T-helper 2 cell treated with Interferon-gamma antibody and Interleukin-4, amounts not matched to agents 100 ng/mL and 5 ng/mL, for 36 hours (primary cell): ENCODE data around the gene ABI3. TPM values are rescaled to one million over a fixed set of nuclear protein-coding genes. Genes with fewer than 3 reads are reported as not detected.

ENCODE experiments used
- intact Hi-C: fragments of 100-400 bp; cut with micrococcal nuclease; formaldehyde crosslinking; loops from one replicate; pipeline ENCODE4 v1.15.1; 2023
- total RNA-seq: library from RNA; stranded (reverse); gene quantifications from 2 replicates; pipeline ENCODE4 v1.2.3, GENCODE V29; 2022

The ABI3 gene
- total RNA-seq, 1 donor from 2014 or later: 44.0 TPM

DNA sequence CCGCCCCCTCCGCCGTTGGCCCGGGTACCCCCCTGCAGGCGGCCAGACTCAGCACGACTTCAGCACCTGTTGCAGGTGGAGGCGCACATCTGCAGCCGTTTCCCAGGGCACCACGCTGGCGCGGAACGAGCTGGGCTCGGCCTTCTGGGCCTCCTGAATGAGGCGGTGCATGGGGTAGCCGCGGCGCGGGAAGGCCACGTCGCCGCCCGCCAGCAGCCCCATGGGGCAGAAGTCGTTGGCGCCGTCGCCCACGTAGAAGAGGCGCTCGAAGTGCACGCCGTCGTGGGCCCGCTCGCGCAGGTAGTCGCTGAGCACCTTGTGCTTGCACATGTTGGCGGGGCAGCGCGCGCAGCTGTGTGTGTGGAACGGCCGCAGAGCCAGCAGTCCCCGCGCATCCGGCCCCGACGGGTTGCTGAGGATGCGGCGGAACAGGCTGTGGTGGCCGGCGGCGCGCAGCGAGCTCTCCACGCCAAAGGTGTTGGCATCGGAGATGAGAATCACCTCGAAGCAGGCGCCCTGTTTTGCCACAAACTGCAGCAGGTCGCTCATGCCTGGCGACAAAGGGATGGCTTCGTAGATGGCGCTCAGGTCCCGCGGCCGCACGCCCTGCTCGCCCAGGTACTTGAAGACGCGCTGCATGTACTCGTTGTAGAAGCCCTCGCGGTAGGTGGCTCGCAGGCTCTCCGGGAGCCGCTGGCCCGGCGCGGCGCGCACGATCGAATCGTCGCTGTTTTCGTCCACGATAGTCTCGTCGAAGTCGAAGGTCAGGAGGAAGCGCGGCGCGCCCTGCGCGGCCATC lies 13.9 kb downstream of the ABI3 start:
- intact Hi-C loops: no loop called here

DNA sequence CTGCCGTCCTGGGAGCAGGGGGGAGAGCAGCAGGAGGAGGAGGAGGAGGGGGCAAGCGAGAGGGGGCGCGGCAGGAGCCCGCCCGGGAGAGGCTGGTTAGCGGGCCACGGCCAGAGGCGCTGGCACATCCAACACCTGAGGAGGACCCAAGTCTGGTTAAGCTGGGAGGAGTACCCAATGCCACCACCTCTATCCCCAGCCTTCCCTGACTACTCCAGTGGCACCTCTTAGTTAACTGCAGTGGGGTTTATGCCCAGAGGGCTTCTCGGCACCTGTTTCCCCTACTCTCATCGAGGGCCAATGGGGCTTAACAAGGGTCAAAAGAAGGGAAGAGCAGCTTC lies 14.5 kb downstream of the ABI3 start:
- intact Hi-C loops: no loop called here

DNA sequence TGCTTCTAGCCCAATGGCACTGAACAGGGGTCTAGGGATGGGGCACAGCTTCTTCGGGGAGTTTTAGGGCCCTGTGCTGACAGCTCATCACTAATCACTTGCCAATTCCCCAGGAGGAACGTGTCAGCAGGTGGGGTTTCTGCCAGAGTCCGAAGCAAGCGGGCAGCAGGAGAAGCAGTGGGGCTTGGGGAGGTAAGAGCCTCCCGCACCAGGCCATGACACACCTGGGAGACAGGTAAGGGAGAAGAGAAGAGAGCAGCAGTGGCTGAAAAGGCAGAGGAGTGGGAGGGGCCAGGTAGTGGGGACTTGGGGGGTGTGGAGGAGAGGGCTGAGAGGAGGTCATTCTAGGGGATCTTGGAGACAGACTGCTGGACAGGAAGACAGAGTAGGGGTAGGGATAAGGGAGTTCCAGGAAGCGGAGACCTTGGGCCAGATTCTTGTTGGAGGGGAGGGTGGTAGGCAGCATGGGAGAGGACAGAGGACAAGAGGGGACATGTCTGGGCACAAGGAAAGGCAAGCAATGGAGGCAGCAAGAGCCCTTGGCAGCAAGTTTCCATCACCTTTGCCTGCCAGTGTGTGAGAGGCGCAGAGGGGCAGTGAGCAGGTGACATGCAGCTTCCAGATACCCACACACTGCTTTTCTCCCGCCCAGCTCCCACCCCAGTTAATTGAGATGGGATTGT lies 15.2 kb downstream of the ABI3 start:
- intact Hi-C loops: no loop called here

DNA sequence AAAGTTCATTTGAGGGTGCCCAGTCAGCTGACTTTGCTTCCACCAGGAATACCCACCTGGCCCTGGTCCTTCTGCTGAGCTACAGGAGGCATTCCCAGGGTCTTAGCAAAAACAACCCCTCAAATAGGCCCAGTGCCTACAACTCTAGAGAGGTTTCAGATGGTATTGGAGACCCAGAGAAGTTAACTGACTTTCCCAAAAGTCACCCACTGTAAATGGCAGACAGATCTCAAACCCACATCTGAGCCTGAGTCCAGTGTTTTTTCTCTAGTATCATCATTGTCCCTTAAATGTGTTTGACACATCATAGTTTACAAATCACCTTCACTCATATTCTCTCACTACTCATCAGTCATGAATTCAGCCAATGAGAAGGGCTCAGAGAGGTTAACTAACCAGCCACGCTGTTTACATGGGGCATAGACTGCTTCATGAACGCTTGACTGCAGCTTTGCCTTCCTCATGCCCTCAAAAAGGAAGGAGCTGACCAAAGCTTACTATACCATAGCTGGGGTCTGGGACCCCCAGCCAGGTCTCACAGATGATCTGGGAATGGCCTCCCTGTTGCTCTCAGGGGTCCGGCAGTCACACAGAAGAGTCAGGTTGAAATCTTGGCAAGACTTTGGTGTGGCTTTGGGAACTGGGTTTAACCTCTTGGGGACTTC lies 16.4 kb downstream of the ABI3 start:
- intact Hi-C loops: loop anchor here (1.0 kb wide), 1 partner anchor 47 kb away; no protein-coding TSS in a partner anchor

DNA sequence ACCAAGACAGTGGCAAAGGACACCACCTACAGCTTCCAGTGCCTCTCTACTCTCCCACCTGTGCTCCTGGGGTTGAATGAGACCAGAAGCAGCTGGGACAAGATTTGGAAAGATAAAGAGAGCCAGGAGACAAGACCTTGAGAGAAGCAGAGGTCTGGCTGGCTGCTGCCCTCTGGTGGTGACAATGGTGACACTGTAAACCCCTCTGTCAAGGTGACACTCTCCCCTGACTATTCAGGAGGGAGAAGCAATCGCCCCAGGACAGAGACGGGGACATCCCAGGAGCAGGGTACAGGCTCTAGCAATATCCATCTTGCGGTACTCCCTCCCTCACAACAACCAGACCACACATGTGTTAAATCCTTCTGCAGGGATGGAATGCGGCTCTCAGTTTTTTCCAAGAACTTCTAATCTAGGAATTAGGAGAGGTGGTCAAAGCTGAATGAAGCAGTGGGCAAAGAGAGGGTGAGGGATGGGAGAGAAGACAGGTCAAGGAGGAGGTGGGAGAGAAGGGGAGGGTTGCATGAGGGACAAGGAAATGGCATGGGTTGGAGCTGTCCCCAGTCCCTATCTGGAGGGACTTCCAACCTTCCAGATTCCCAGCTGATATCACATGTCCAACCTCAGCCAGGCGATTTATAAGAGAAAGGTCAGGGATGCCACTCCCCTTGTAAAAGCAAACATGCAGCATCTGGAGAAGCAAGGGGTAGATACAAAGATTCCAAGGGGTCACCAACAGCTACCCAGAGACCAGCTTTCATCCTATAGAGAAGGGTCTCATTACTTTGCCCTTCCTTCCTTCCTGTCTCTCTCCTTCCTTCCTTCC lies 17.1 kb downstream of the ABI3 start:
- intact Hi-C loops: loop anchor here (1.0 kb wide), 1 partner anchor 47 kb away; no protein-coding TSS in a partner anchor

DNA sequence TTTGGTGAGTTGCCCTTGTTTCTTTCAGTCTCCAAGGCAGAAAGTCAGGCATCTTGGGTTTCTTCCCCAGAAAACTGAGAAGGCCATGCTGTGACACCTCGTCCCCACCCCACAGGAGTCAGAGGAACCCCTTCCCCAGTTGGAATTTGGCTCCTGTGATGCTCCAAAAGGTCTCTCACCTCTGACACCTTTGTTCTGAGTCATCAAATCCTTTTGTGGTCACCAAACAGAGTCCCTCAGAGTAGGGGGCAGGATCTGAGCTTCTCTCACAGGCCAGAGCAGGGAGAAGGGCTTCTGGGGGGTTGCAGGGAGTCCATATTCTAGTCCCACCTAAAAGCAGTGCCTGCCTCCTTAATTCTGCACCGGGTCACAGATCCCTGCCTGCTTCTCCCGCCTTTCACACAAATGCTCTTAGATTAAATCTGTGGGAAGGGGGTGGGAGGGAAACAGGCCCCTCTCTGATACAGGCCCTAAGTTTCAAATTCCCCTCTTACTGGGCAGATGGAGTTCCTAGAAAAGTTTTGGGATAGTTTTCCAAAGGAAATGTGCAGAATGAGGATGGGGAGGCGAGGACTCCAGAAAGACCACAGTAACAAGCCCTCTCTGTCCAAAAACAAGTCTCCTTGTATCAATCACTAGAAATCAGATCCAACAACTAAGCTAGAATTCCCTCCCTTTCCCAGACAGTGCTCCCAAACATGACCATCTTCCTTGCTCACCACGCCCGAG lies 18.7 kb downstream of the ABI3 start:
- intact Hi-C loops: no loop called here

DNA sequence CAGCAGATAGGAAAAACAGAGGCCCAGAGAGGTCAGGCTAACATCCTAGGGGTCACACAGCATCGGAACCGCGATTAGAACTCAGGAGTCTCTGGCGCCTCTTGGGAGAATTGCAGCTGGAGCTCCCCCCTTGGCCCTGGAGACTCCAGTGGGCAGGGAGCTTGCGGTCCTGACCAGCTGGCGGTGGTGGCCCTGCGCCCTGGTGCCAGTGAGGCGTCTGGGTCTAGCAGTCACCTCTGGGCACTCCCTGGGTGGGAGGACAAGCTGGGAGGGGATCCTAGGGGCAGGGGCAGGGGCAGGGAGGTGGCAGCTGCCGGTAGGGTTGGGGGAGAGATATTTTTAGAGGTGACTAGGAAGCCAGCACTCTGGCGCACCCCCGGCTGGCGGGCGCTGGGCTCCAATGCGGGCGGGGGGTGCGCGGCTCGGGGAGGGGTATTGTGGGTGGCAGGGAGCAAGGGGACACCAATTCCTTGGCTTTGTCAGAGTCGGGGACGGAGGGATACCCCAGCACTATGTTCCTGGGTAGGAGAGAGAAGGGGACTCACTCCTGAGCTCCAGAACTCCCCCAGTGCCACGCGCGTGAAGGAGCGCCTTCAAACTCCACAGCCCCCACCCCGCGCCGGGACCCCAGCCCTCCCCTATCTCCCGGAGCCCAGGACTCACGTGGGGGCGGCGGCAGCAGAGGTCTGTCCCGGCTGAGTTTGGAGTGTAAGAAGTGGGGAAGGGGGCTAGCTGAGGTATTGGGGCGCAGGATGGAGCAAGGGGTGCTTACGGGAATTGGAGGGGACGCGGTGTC lies 19.5 kb downstream of the ABI3 start:
- intact Hi-C loops: loop anchor here (2.0 kb wide), 1 partner anchor 37 kb away; no protein-coding TSS in a partner anchor

DNA sequence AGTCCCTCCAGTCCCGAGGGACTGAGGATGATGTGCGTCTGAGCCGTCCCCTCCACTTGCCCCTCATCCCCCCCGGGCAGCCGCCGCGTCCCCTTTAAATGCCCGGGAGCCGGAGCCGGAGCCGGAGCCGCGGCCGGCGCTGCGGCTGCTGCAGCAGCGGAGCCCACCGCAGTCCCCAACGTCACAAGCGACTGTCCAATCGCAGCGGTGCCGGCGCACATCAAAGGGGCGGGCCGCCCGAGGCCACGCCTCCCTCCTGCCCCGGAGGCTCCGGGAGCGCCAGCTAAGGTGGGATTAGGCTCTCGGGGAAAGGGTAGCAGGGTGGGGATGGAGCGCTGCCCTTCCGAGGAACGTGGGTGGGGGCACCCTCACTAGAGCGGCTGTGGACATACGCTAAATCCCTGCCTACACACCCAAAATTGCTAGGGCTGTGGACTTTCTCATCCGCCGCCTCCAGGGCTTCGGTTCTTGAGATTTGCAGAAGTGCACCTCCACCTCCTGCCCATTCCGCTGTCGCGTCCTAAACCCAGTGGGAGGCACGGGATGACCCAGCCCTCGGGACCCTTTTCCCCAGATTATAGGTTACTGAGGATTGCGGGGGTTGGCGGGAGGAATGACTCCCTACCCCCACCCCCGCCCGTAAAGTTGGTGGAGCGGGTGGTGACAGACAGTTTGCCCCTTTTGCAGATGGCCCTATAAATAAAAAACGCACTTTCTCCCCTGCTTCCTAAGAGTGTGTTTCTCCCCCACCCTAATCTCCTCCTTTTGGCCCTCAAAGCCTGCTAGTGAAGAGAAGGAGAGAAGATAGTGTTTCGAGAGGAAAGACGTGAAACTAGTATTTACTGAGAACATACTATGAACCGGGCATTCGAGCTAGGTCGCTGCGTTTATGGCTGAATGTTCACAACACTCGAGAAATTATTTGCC lies 20.4 kb downstream of the ABI3 start, which contains the start of gene PHOSPHO1:
Gene PHOSPHO1, minus strand, starts transcription at position 152 of the 927 bp plus-strand sequence. CDS start 4,096 bp downstream, outside the sequence.
- intact Hi-C loops: loop anchor here (2.0 kb wide), 1 partner anchor 38 kb away; no protein-coding TSS in a partner anchor

DNA sequence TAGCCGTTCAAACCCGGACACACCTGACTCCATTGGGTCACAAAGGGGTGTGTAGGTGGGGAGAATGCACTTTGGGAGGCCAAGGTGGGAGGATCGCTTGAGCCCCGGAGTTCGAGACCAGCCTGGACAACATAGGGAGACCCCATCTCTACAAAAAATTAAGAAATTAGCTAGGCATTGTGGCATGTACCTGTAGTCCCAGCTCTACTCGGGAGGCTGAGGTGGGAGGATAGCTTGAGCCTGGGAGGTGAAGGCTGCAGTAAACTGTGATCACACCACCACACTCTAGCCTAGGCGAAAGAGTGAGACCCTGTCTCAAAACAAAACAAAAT lies 21.0 kb downstream of the ABI3 start:
- intact Hi-C loops: loop anchor here (2.0 kb wide), 1 partner anchor 39 kb away; no protein-coding TSS in a partner anchor

DNA sequence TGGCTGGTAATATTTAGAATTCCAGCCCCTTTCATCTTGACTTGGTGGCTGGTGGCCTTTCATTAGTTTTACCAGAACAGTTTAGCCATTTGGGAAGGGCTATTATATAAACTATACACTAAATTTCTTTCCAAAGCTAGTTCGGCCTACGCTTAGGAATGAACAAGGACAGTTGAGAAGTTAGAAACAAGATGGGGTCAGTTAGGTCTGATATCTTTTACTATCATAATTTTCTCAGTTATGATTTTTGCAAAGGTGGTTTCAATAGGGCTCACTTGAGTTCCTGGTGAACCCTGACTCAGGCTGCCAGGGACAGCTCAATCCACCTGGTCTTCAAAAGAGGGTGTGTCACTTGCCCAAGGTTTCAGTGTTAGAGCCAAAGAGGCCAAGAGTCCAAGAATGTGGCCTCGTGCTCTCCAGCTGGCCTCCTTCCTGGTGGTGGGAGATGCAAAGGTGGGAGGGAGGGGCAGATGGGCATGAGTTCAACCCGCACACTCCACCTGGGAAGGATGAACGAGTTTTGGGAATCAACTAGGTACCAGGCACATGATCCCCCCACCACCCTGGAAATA lies 24.1 kb downstream of the ABI3 start:
- intact Hi-C loops: no loop called here

DNA sequence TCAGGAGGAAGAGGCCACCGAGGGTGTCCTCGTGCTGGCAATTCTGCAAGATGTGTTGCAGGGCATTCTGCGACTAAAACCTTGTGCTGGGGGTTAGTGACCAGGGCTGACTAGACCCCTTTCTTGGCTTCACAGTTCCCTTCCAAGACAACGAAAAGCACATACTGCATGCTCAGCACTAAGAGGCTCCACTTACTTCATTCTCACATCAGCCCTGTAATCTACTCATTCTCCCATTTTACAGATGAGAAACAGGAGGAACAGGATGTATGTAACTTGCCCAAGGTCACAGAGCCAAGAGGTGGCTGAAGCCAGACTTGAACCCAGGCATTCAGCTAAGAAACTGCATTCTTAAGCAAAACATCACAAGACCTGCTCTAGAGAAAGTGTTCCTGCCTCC lies 25.4 kb downstream of the ABI3 start:
- intact Hi-C loops: no loop called here

DNA sequence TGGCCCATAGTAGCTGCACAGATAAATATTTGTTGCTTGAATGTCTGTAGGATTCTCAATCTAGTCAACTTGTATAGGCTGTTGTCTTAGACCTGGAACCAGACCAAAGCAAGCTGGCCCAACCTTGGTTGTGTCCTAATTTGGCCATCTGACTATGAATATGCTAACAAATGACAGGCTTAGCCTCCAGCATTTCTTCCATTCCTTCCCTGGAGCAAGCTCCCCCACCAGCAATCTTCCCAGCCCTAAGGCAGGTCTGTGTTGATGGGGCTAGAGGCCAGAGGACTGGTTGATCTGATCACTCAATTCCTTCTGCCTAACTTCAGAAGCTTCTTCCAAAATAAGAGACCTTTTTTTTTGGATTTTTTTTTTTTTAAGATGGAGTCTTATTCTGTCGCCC lies 29.5 kb downstream of the ABI3 start:
- intact Hi-C loops: no loop called here

DNA sequence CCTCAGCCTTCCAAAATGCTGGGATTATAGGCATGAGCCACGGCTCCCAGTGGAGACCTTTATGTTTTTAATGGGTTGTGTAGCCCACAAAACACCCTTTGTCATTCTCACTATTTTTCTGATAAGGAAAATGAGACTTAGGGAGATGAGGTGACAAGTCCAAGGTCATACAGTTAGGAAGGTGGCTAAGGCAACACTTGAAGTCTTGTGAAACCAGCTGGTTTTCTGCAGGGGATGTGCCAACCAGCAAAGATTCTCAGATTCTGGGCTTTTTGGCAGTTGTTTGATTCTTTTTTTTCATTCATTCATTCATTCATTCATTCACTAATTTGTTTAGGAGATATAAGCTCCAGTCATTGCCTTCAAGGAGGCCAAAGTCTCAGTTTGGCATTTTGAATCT lies 30.1 kb downstream of the ABI3 start:
- intact Hi-C loops: no loop called here

DNA sequence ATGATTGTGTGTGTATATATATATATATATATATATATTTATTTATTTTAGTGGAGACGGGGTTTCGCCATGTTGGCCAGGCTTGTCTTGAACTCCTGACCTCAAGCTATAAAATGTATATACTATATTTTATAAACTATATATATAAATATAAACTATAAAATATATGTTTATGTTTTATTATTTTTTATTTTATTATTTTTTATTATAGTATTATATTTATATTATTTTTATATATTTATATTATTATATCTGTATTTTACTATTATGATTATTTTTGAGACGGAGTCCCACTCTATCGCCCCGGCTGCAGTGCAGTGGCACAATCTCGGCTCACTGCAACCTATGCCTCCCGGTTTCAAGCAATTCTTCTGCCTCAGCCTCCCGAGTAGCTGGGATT lies 30.5 kb downstream of the ABI3 start:
- intact Hi-C loops: no loop called here

DNA sequence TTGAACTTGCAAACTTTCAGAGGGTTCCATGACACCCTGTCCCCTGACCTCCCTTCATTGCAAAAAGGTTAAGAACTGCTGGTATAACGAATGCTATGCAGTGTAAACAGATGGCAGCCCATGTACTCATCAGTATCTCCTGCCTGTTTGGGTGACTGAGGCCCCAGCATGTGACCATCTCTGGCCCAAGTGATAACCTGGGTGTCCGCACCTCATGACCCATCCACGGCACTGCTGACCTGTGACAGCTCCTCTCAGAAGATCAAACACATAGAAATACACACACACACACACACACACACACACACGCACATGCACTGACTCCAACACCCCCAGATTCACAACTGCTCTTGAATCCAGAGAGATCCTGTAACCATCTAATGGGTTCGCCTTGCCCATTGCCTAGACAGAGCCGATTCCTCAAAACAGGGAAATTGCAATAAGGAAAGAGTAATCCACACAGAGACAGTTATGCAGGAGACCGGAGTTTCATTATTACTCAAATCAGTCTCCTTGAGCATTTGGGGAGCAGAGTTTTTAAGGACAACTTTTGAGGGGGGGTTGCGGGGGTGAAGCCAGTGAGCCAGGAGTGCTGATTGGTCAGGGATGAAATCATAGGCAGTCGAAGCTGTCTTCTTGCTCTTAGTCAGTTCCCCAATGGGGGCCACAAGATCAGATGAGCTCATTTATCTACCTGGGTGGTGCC lies 31.3 kb downstream of the ABI3 start:
- intact Hi-C loops: no loop called here

DNA sequence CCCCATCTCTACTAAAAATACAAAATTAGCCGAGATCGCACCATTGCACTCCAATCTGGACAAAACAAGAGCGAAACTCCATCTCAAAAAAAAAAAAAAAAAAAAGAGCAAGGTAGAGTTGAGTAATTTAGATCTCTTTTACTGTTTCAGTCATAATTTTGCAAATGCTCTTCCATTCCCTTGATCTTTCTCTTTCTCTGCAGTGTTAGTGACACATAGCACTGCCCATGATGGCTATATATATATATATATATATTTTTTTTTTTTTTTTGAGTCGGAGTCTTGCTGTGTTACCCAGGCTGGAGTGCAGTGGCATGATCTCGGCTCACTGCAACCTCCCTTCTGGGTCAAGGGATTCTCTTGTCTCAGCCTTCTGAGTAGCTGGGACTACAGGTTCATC lies 32.3 kb downstream of the ABI3 start:
- intact Hi-C loops: no loop called here

DNA sequence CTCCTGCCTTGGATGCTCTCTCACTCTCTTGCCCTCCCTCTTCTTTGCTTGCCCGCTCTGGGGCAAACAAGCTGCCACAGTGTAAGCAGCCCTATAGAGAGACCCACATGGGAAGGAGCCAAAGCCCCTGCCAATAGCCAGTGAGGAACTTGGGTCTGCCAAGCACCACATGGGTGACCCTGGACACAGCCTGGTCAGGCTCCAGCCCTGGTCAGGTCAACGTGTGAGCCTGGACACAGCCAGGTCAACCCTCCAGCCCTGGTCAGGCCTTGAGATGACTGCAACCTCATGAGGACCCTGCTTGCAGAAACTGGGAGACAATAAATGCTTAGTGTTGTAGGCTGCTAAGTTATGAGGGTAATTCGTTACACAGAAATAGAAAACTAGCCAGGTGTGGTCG lies 34.3 kb downstream of the ABI3 start:
- intact Hi-C loops: no loop called here

DNA sequence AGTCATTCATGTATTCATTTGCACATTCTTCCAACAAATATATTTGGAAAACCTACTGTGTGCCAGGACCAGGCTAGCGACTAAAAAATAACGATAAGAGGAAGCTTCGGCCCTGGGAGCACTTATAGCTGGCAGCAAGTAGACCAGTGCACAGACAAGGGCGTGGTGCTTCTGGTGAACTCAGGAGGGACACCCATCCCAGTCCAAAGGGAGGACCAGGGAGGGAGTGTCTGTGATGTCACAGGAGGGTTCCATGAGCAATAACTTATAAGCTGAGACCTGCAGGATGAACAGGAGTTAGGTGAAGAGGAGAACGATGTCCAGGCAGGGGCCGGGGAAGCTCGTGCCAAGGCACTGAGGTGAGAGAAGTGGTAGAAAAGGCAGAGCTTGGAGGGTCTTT lies 37.4 kb downstream of the ABI3 start:
- intact Hi-C loops: no loop called here
